HepG2 (cell line): Measurements from ENCODE around the gene BABAM2. TPM values are rescaled to one million over a fixed set of nuclear protein-coding genes. Genes with fewer than 3 reads are reported as not detected.

Experiments used
- ATAC-seq: fragments of 200-7000 bp; cut with Tn5 transposase; 3 replicates; pipeline ENCODE4 v1.9.1; 2020; ENCODE audit warnings: mild to moderate bottlenecking, moderate library complexity
- BruUV-seq: library from RNA; stranded (reverse); fragments of 400-500 nt; replicated peaks from 2 replicates; lab custom pipeline; 2021; lab: Mats Ljungman, UMichigan
- CTCF ChIA-PET: fragments of 300-600 bp; formaldehyde crosslinking; extraction: SDS; loops from one replicate; lab custom pipeline; 2021; ENCODE audit warnings: low total read pairs, inconsistent platforms, low intra/inter-chr PET ratio; lab: Yijun Ruan, JAX
- POLR2A ChIA-PET: fragments of 350-600 bp; sonication (Branson Sonifier 250); formaldehyde crosslinking; loops from one replicate; lab custom pipeline; 2020; ENCODE audit warnings: antibody characterized with exemption, inconsistent platforms; lab: Yijun Ruan, JAX
- DNase-seq: peaks from one replicate; pipeline ENCODE4 v3.0.0-alpha.2; 2015; ENCODE audit warnings: low spot score
- FAIRE-seq: peaks from 3 replicates; lab custom pipeline; 2011; peaks lifted over from hg19 to GRCh38; lab: Jason Lieb, UNC
- H2AFZ ChIP-seq: one replicate; pipeline ENCODE4 v1.6.1; 2011; ENCODE audit warnings: low read length, inconsistent platforms
- H3K27ac ChIP-seq: fragments of 300-600 bp; 3 replicates; pipeline ENCODE4 v1.8.0; 2011; ENCODE audit warnings: mixed run types, mild to moderate bottlenecking, mixed read lengths, low read length, inconsistent platforms; ENCODE audit not compliant: insufficient read depth; ENCODE audit errors: extremely low read length
- H3K27me3 ChIP-seq, 2 experiments: fragments of 200-600 bp in 1 of 2; 2 replicates in 1 of 2; 3 replicates in 1 of 2; pipeline versions ENCODE4 v1.6.0 to v1.8.0; 2011; ENCODE audit warnings: low read length in 2 of 2, mild to moderate bottlenecking in 2 of 2, moderate library complexity in 2 of 2, inconsistent platforms in 1 of 2; ENCODE audit not compliant: insufficient read depth in 2 of 2, control insufficient read depth in 1 of 2
- H3K36me3 ChIP-seq, 2 experiments: fragments of 200-600 bp in 1 of 2; replicated peaks in 1 of 2; 2 replicates in 1 of 2; 3 replicates in 1 of 2; pipeline versions ENCODE4 v1.5.1 to v1.8.0; 2011; ENCODE audit warnings: low read length in 2 of 2, inconsistent platforms in 1 of 2; ENCODE audit not compliant: insufficient read depth in 2 of 2, control insufficient read depth in 1 of 2
- H3K4me1 ChIP-seq: 2 replicates; pipeline ENCODE4 v1.5.1; 2012; ENCODE audit warnings: low read length, inconsistent platforms; ENCODE audit not compliant: insufficient read depth
- H3K4me2 ChIP-seq: 2 replicates; pipeline ENCODE4 v1.6.0; 2011; ENCODE audit warnings: low read depth, low read length, inconsistent platforms
- H3K4me3 ChIP-seq, 3 experiments: fragments of 200-600 bp in 1 of 3; sonication (generic), shearing (Covaris generic) in 1 of 3; replicated peaks in 1 of 3; 2 replicates each; pipeline ENCODE4 v1.5.1; 2011 to 2016; ENCODE audit warnings: low read length in 3 of 3, inconsistent platforms in 2 of 3, low read depth in 2 of 3, mild to moderate bottlenecking in 2 of 3, control low read depth in 1 of 3, mixed read lengths in 1 of 3; ENCODE audit not compliant: insufficient read depth in 1 of 3
- H3K79me2 ChIP-seq: one replicate; pipeline ENCODE4 v1.6.1; 2011; ENCODE audit warnings: low read length, inconsistent platforms; ENCODE audit not compliant: insufficient read depth
- H3K9ac ChIP-seq: 2 replicates; pipeline ENCODE4 v1.6.0; 2011; ENCODE audit warnings: mild to moderate bottlenecking, low read depth, low read length, inconsistent platforms; ENCODE audit not compliant: insufficient read depth
- H3K9me3 ChIP-seq: 2 replicates; pipeline ENCODE4 v1.5.1; 2012; ENCODE audit warnings: mild to moderate bottlenecking, low read length
- H4K20me1 ChIP-seq: 2 replicates; pipeline ENCODE4 v1.6.0; 2011; ENCODE audit warnings: inconsistent platforms, mild to moderate bottlenecking, low read length, moderate library complexity; ENCODE audit not compliant: insufficient read depth
- BORCS8-MEF2B ChIP-seq: sonication (generic); formaldehyde crosslinking; IDR thresholded peaks from 2 replicates; pipeline ENCODE4 v1.8.0; 2022; ENCODE audit warnings: mild to moderate bottlenecking, missing genetic modification reagents
- CHD4 ChIP-seq: fragments of 200-600 bp; sonication (generic); IDR thresholded peaks from 2 replicates; pipeline ENCODE4 v1.7.0; 2017; ENCODE audit warnings: mild to moderate bottlenecking, low read length, borderline replicate concordance
- KDM5B ChIP-seq: sonication (generic); formaldehyde crosslinking; IDR thresholded peaks from 2 replicates; pipeline ENCODE4 v1.4.0; 2020; ENCODE audit warnings: missing genetic modification reagents, mild to moderate bottlenecking, borderline replicate concordance
- RBM39 ChIP-seq: fragments of 200-400 bp; formaldehyde crosslinking; IDR thresholded peaks from one replicate; pipeline ENCODE4 v1.6.1; 2018; ENCODE audit warnings: antibody characterized with exemption, mild to moderate bottlenecking, low read depth, low read length; ENCODE audit not compliant: poor library complexity, severe bottlenecking
- SOX5 ChIP-seq: IDR thresholded peaks from 2 replicates; pipeline ENCODE4 v1.6.1; 2016; ENCODE audit warnings: borderline replicate concordance
- TCF7L2 ChIP-seq: IDR thresholded peaks from 2 replicates; pipeline ENCODE4 v1.6.1; 2011; ENCODE audit warnings: mild to moderate bottlenecking, low read depth, low read length, moderate library complexity
- ZMYM2 ChIP-seq: sonication (generic); formaldehyde crosslinking; IDR thresholded peaks from 2 replicates; pipeline ENCODE4 v1.8.0; 2022; ENCODE audit warnings: mild to moderate bottlenecking, missing genetic modification reagents
- ZNF597 ChIP-seq: sonication (generic); formaldehyde crosslinking; IDR thresholded peaks from 2 replicates; pipeline ENCODE4 v1.5.0; 2020; ENCODE audit warnings: missing genetic modification reagents
- WGBS: methylation state at CpG from one replicate; pipeline ENCODE4 v1.1.6; 2017; ENCODE audit warnings: low lambda C conversion rate; 5-methylcytosine and 5-hydroxymethylcytosine counted together
- in situ Hi-C: cut with HindIII; loops from 2 replicates; pipeline ENCODE4 v1.10.0; 2017; ENCODE audit warnings: low pct_unique_long_range_greater_than_20kb; ENCODE audit not compliant: extremely low pct_ligation_motif_present
- intact Hi-C: fragments of 100-400 bp; cut with micrococcal nuclease; formaldehyde crosslinking; loops from one replicate; pipeline ENCODE4 v1.10.0; 2022; ENCODE audit not compliant: unreplicated experiment
- polyA plus RNA-seq, 8 experiments: library from polyadenylated mRNA; depleted of rRNA in 3 of 8; stranded (reverse) in 7 of 8; unstranded in 1 of 8; fragments of >200 nt; fragmentation: Illumina TruSeq in 4 of 8; extraction: Trizol in 4 of 8; gene quantifications; 2 replicates each; pipeline versions ENCODE4 v1.2.1 to v1.2.3, GENCODE V29; 2011 to 2016; ENCODE audit warnings: low read depth in 4 of 8, missing spikeins in 1 of 8, mixed read lengths in 1 of 8; ENCODE audit not compliant: insufficient read depth in 1 of 8
- total RNA-seq, 5 experiments: library from RNA; depleted of rRNA; stranded (reverse); fragments of >200 nt; fragmentation: Illumina TruSeq; extraction: Trizol; gene quantifications; 2 replicates each; pipeline ENCODE4 v1.2.3, GENCODE V29; 2016; ENCODE audit warnings: low read depth in 1 of 5

BABAM2 gene
- total and polyA plus RNA-seq, 2 of the 13 experiments (the other 11 are each of a cell fraction or from before 2014, with no cell fraction given): 24.9 to 28.0 TPM

GRCh38 chr2:28363686-28364280, 473.3 kb downstream of the BABAM2 start:
- Histone ChIP-seq H2AFZ (no peak overlapping the region), H3K27me3 (peaks cover 3 to 51% of the 10 kb centered on the region in 2 experiments; a peak in 4 of 5 replicates), H3K79me2 (no peaks in the 10 kb centered on the region), H3K9ac (no peak overlapping the region), H3K4me3 (no peak overlapping the region), H3K36me3 (no peaks in the 10 kb centered on the region), H3K9me3 (no peaks in the 10 kb centered on the region), H4K20me1 (no peaks in the 10 kb centered on the region), H3K4me1 (peaks cover 45% of the 10 kb centered on the region), H3K27ac (no peak overlapping the region), H3K4me2 (no peak overlapping the region)
- TF ChIP-seq KDM5B (CRISPR knock-in tag) (no peak), RBM39 (no peak), SOX5 (CRISPR knock-in tag) (no peak), ZMYM2 (CRISPR knock-in tag) (no peak), BORCS8-MEF2B (CRISPR knock-in tag) (no peak)
- CTCF ChIA-PET: no interaction called here
- DNase-seq (no peak), ATAC-seq (no peak), FAIRE-seq (no peak)
- BruUV-seq: no TSS peak
- intact Hi-C loops: no loop called here
- POLR2A ChIA-PET: no interaction called here
- in situ Hi-C loops: no loop called here
- 68% methylated on average over 9 of the region's 11 CpGs for WGBS

- peaks cover 5 to 60% of the 10 kb centered on the region in 2 experiments; a peak in 4 of 5 replicates for H3K27me3 ChIP-seq
- no peaks in the 10 kb centered on the region for H3K9me3 ChIP-seq
- peaks cover 41% of the 10 kb centered on the region for H3K4me1 ChIP-seq
- intact Hi-C loops: no loop called here
- no peak for ATAC-seq
- H3K4me3 ChIP-seq: no peak overlapping the region
- no peak for TF ChIP-seq ZNF597 (CRISPR knock-in tag)
- TF ChIP-seq TCF7L2: no peak
- no peak for TF ChIP-seq CHD4
- no peak for FAIRE-seq
- POLR2A ChIA-PET: interaction anchor here (1.7 kb wide), 1 partner anchor 18 kb away, joined by 3 read pairs; no protein-coding TSS in a partner anchor
- DNase-seq: no peak
- no peaks in the 10 kb centered on the region for H3K36me3 ChIP-seq
- no peaks in the 10 kb centered on the region for H4K20me1 ChIP-seq
- CTCF ChIA-PET: no interaction called here
- no peak overlapping the region for H2AFZ ChIP-seq
- in situ Hi-C loops: no loop called here
- H3K79me2 ChIP-seq: no peaks in the 10 kb centered on the region
- no peak overlapping the region for H3K27ac ChIP-seq
- no peak overlapping the region for H3K4me2 ChIP-seq
- H3K9ac ChIP-seq: no peak overlapping the region
- BruUV-seq: no TSS peak
- WGBS: 41% methylated on average over 3 of the region's 3 CpGs
Measured at GRCh38 chr2:28364610-28365009, 474.1 kb downstream of the BABAM2 start.
